Measurements from ENCODE around the gene STON1. TPM values are rescaled to one million over a fixed set of nuclear protein-coding genes. Genes with fewer than 3 reads are reported as not detected.
"Not testable (repeated sequence)": the region's sequence is repeated elsewhere in the genome, so short reads cannot be mapped to it uniquely, and the experiment has no call there.

The STON1 gene
- total RNA-seq, 5 donors from 2014 or later (not counting 1 experiment from before 2014, with no cell fraction given): 2.5 to 3.8 (median 2.6) TPM

- Mint-ChIP-seq H3K4me3 (no peak overlapping the region), H3K4me1 (no peaks in the 10 kb centered on the region), H3K27ac (no peak overlapping the region), H3K36me3 (no peaks in the 10 kb centered on the region), H3K9me3 (no peaks in the 10 kb centered on the region), H3K27me3 (no peaks in the 10 kb centered on the region)
- 90% methylated on average over 10 of the region's 10 CpGs for WGBS (ENCODE audit: insufficient coverage)
- Histone ChIP-seq H3K36me3 (ENCODE audit: control insufficient read depth in 2 of 2, extremely low read depth in 1 of 2, insufficient read depth in 1 of 2, low read length in 1 of 2) (no peaks in the 10 kb centered on the region), H3K9me3 (no peaks in the 10 kb centered on the region), H3K4me3 (ENCODE audit: control insufficient read depth in 1 of 2, extremely low read depth in 1 of 2, low read length in 1 of 2) (no peak overlapping the region), H3K27ac (ENCODE audit: low read length) (no peak overlapping the region), H3K4me1 (ENCODE audit: control insufficient read depth in 1 of 2, extremely low read depth in 1 of 2, insufficient read depth in 2 of 2, low read length in 2 of 2) (no peaks in the 10 kb centered on the region), H3K27me3 (replicated peaks in 1 of 2; ENCODE audit: control insufficient read depth in 2 of 2, extremely low read depth in 1 of 2, insufficient read depth in 2 of 2, low read length in 1 of 2) (no peaks in the 10 kb centered on the region)
- ChIA-PET POLR2A (no interaction called here), CTCF (no interaction called here)
- DNase-seq (no peak), ATAC-seq (replicated peaks in 1 of 4) (no peak)
These were observed 15.3 kb downstream of the STON1 start for GRCh38 chr2:48545244-48545643.

- ChIA-PET POLR2A (no interaction called here), CTCF (no interaction called here)
- H3K36me3 ChIP-seq (ENCODE audit: control insufficient read depth in 2 of 2, extremely low read depth in 1 of 2, insufficient read depth in 1 of 2, low read length in 1 of 2): no peaks in the 10 kb centered on the region
- Mint-ChIP-seq H3K27me3 (no peaks in the 10 kb centered on the region), H3K4me1 (no peaks in the 10 kb centered on the region), H3K4me3 (no peak overlapping the region), H3K27ac (no peak overlapping the region), H3K9me3 (no peaks in the 10 kb centered on the region), H3K36me3 (peaks cover 3% of the 10 kb centered on the region)
- DNase-seq (no peak), ATAC-seq (replicated peaks in 1 of 4) (no peak)
- H3K27me3 ChIP-seq (replicated peaks in 1 of 2; ENCODE audit: control insufficient read depth in 2 of 2, extremely low read depth in 1 of 2, insufficient read depth in 2 of 2, low read length in 1 of 2): no peaks in the 10 kb centered on the region
- H3K4me3 ChIP-seq (ENCODE audit: control insufficient read depth in 1 of 2, extremely low read depth in 1 of 2, low read length in 1 of 2): no peak overlapping the region
- no peaks in the 10 kb centered on the region for H3K9me3 ChIP-seq
- WGBS (ENCODE audit: insufficient coverage): 89% methylated on average over 2 of the region's 5 CpGs
- no peaks in the 10 kb centered on the region for H3K4me1 ChIP-seq (ENCODE audit: control insufficient read depth in 1 of 2, extremely low read depth in 1 of 2, insufficient read depth in 2 of 2, low read length in 2 of 2)
- H3K27ac ChIP-seq (ENCODE audit: low read length): no peak overlapping the region
These were observed 18.9 kb downstream of the STON1 start for GRCh38 chr2:48548840-48549239.

- Mint-ChIP-seq H3K4me3 (no peak overlapping the region), H3K27me3 (no peaks in the 10 kb centered on the region), H3K36me3 (peaks cover 3% of the 10 kb centered on the region), H3K4me1 (no peaks in the 10 kb centered on the region), H3K9me3 (no peaks in the 10 kb centered on the region), H3K27ac (no peak overlapping the region)
- WGBS (ENCODE audit: insufficient coverage): no CpG with 5 or more reads among the region's 3 CpGs
- DNase-seq: no peak
- Histone ChIP-seq H3K4me3 (ENCODE audit: control insufficient read depth in 1 of 2, extremely low read depth in 1 of 2, low read length in 1 of 2) (no peak overlapping the region), H3K27me3 (replicated peaks in 1 of 2; ENCODE audit: control insufficient read depth in 2 of 2, extremely low read depth in 1 of 2, insufficient read depth in 2 of 2, low read length in 1 of 2) (no peaks in the 10 kb centered on the region), H3K4me1 (ENCODE audit: control insufficient read depth in 1 of 2, extremely low read depth in 1 of 2, insufficient read depth in 2 of 2, low read length in 2 of 2) (no peaks in the 10 kb centered on the region), H3K9me3 (no peaks in the 10 kb centered on the region), H3K36me3 (ENCODE audit: control insufficient read depth in 2 of 2, extremely low read depth in 1 of 2, insufficient read depth in 1 of 2, low read length in 1 of 2) (no peaks in the 10 kb centered on the region), H3K27ac (ENCODE audit: low read length) (no peak overlapping the region)
- ATAC-seq (replicated peaks in 1 of 4): no peak
- ChIA-PET CTCF (no interaction called here), POLR2A (no interaction called here)
These were observed 20.0 kb downstream of the STON1 start for GRCh38 chr2:48549972-48550371.

GRCh38 chr2:48551548-48551947, 21.6 kb downstream of the STON1 start:
- H3K4me3 ChIP-seq (ENCODE audit: control insufficient read depth in 1 of 2, extremely low read depth in 1 of 2, low read length in 1 of 2): no peak overlapping the region
- no peaks in the 10 kb centered on the region for H3K27me3 ChIP-seq (replicated peaks in 1 of 2; ENCODE audit: control insufficient read depth in 2 of 2, extremely low read depth in 1 of 2, insufficient read depth in 2 of 2, low read length in 1 of 2)
- CTCF ChIA-PET: no interaction called here
- no peak for ATAC-seq (replicated peaks in 1 of 4)
- H3K36me3 Mint-ChIP-seq: peaks cover 3% of the 10 kb centered on the region
- H3K27me3 Mint-ChIP-seq: no peaks in the 10 kb centered on the region
- no peak overlapping the region for H3K4me3 Mint-ChIP-seq
- H3K27ac Mint-ChIP-seq: no peak overlapping the region
- H3K27ac ChIP-seq (ENCODE audit: low read length): no peak overlapping the region
- no peaks in the 10 kb centered on the region for H3K4me1 Mint-ChIP-seq
- H3K36me3 ChIP-seq (ENCODE audit: control insufficient read depth in 2 of 2, extremely low read depth in 1 of 2, insufficient read depth in 1 of 2, low read length in 1 of 2): no peaks in the 10 kb centered on the region
- DNase-seq: no peak
- H3K9me3 ChIP-seq: no peaks in the 10 kb centered on the region
- no peaks in the 10 kb centered on the region for H3K9me3 Mint-ChIP-seq
- no peaks in the 10 kb centered on the region for H3K4me1 ChIP-seq (ENCODE audit: control insufficient read depth in 1 of 2, extremely low read depth in 1 of 2, insufficient read depth in 2 of 2, low read length in 2 of 2)
- POLR2A ChIA-PET: no interaction called here
- whole genome bisulfite sequencing (ENCODE audit: insufficient coverage): 100% methylated on average over 1 of the region's 4 CpGs

GRCh38 chr2:48555071-48555470, 25.1 kb downstream of the STON1 start:
- H3K27me3 ChIP-seq (replicated peaks in 1 of 2; ENCODE audit: control insufficient read depth in 2 of 2, extremely low read depth in 1 of 2, insufficient read depth in 2 of 2, low read length in 1 of 2); H3K4me1 Mint-ChIP-seq; H3K36me3 Mint-ChIP-seq; H3K27me3 Mint-ChIP-seq; H3K9me3 Mint-ChIP-seq; H3K4me3 ChIP-seq (ENCODE audit: control insufficient read depth in 1 of 2, extremely low read depth in 1 of 2, low read length in 1 of 2); H3K36me3 ChIP-seq (ENCODE audit: control insufficient read depth in 2 of 2, extremely low read depth in 1 of 2, insufficient read depth in 1 of 2, low read length in 1 of 2); H3K27ac Mint-ChIP-seq; H3K4me3 Mint-ChIP-seq; POLR2A ChIA-PET; CTCF ChIA-PET; H3K9me3 ChIP-seq; H3K4me1 ChIP-seq (ENCODE audit: control insufficient read depth in 1 of 2, extremely low read depth in 1 of 2, insufficient read depth in 2 of 2, low read length in 2 of 2); ATAC-seq (replicated peaks in 1 of 4); DNase-seq; H3K27ac ChIP-seq (ENCODE audit: low read length): not testable (repeated sequence)
- no CpG with 5 or more reads among the region's 21 CpGs for WGBS (ENCODE audit: insufficient coverage)

- no peak for ATAC-seq (replicated peaks in 1 of 4)
- ChIA-PET CTCF (no interaction called here), POLR2A (no interaction called here)
- Mint-ChIP-seq H3K4me1 (no peaks in the 10 kb centered on the region), H3K27ac (no peak overlapping the region), H3K27me3 (no peaks in the 10 kb centered on the region), H3K36me3 (no peaks in the 10 kb centered on the region), H3K4me3 (no peak overlapping the region), H3K9me3 (no peaks in the 10 kb centered on the region)
- H3K9me3 ChIP-seq: no peaks in the 10 kb centered on the region
- H3K4me1 ChIP-seq (ENCODE audit: control insufficient read depth in 1 of 2, extremely low read depth in 1 of 2, insufficient read depth in 2 of 2, low read length in 2 of 2): no peaks in the 10 kb centered on the region
- peaks cover 0 to 3% of the 10 kb centered on the region in 2 donors for H3K36me3 ChIP-seq (ENCODE audit: control insufficient read depth in 2 of 2, extremely low read depth in 1 of 2, insufficient read depth in 1 of 2, low read length in 1 of 2)
- no peak for DNase-seq
- no CpG with 5 or more reads among the region's 1 CpG for WGBS (ENCODE audit: insufficient coverage)
- H3K27ac ChIP-seq (ENCODE audit: low read length): no peak overlapping the region
- H3K27me3 ChIP-seq (replicated peaks in 1 of 2; ENCODE audit: control insufficient read depth in 2 of 2, extremely low read depth in 1 of 2, insufficient read depth in 2 of 2, low read length in 1 of 2): no peaks in the 10 kb centered on the region
- H3K4me3 ChIP-seq (ENCODE audit: control insufficient read depth in 1 of 2, extremely low read depth in 1 of 2, low read length in 1 of 2): no peak overlapping the region
These were observed 28.5 kb downstream of the STON1 start for GRCh38 chr2:48558456-48558855.

GRCh38 chr2:48560546-48561209, 30.7 kb downstream of the STON1 start:
- peaks cover 0 to 3% of the 10 kb centered on the region in 2 donors for H3K36me3 ChIP-seq (ENCODE audit: control insufficient read depth in 2 of 2, extremely low read depth in 1 of 2, insufficient read depth in 1 of 2, low read length in 1 of 2)
- ATAC-seq (replicated peaks in 1 of 4): no peak
- CTCF ChIA-PET: no interaction called here
- Mint-ChIP-seq H3K4me3 (no peak overlapping the region), H3K27me3 (no peaks in the 10 kb centered on the region), H3K9me3 (no peaks in the 10 kb centered on the region), H3K4me1 (no peaks in the 10 kb centered on the region), H3K36me3 (no peaks in the 10 kb centered on the region), H3K27ac (no peak overlapping the region)
- WGBS (ENCODE audit: insufficient coverage): 65% methylated on average over 3 of the region's 5 CpGs
- no peak overlapping the region for H3K4me3 ChIP-seq (ENCODE audit: control insufficient read depth in 1 of 2, extremely low read depth in 1 of 2, low read length in 1 of 2)
- no peaks in the 10 kb centered on the region for H3K27me3 ChIP-seq (replicated peaks in 1 of 2; ENCODE audit: control insufficient read depth in 2 of 2, extremely low read depth in 1 of 2, insufficient read depth in 2 of 2, low read length in 1 of 2)
- H3K27ac ChIP-seq (ENCODE audit: low read length): no peak overlapping the region
- no peaks in the 10 kb centered on the region for H3K9me3 ChIP-seq
- H3K4me1 ChIP-seq (ENCODE audit: control insufficient read depth in 1 of 2, extremely low read depth in 1 of 2, insufficient read depth in 2 of 2, low read length in 2 of 2): no peaks in the 10 kb centered on the region
- POLR2A ChIA-PET: interaction anchor here in 1 of 2 donors (0.7 kb wide), 1 partner anchor 1193 kb away, joined by 3 read pairs; no protein-coding TSS in a partner anchor
- no peak for DNase-seq
